ENCODE data around the gene COL6A5. TPM values are rescaled to one million over a fixed set of nuclear protein-coding genes. Genes with fewer than 3 reads are reported as not detected.

Gene COL6A5
- total RNA-seq, 4 donors from 2014 or later: not detected

- H3K27ac ChIP-seq (replicated peaks in 1 of 4): no peak overlapping the region
- H3K4me3 ChIP-seq: no peak overlapping the region
- 57% methylated on average over 3 of the region's 3 CpGs for WGBS
- H3K36me3 ChIP-seq: no peaks in the 10 kb centered on the region
- no peak for TF ChIP-seq EP300 (IDR thresholded peaks at IDR 0.05)
- TF ChIP-seq POLR2AphosphoS5 (IDR thresholded peaks at IDR 0.05): no peak
- TF ChIP-seq CTCF (IDR thresholded peaks at IDR 0.05): no peak
- no peak for TF ChIP-seq POLR2A (IDR thresholded peaks at IDR 0.05; ENCODE audit: low read depth)
- no peaks in the 10 kb centered on the region for H3K27me3 ChIP-seq
- H3K9me3 ChIP-seq: no peaks in the 10 kb centered on the region
- peaks cover 0 to 5% (median 0%) of the 10 kb centered on the region in 4 donors for H3K4me1 ChIP-seq
- intact Hi-C loops (cut with DNase I): no loop called here
- no peak for DNase-seq (ENCODE audit: extremely low spot score)
Observed at GRCh38 chr3:130384476-130385025, 39.1 kb downstream of the COL6A5 start.

- TF ChIP-seq POLR2AphosphoS5 (IDR thresholded peaks at IDR 0.05): no peak
- TF ChIP-seq EP300 (IDR thresholded peaks at IDR 0.05): no peak
- no peak for TF ChIP-seq CTCF (IDR thresholded peaks at IDR 0.05)
- TF ChIP-seq POLR2A (IDR thresholded peaks at IDR 0.05; ENCODE audit: low read depth): no peak
- H3K4me1 ChIP-seq: peaks cover 0 to 7% (median 0%) of the 10 kb centered on the region in 4 donors
- DNase-seq (ENCODE audit: extremely low spot score): peak; percentile 12
- no peak overlapping the region for H3K4me3 ChIP-seq
- H3K27me3 ChIP-seq: no peaks in the 10 kb centered on the region
- WGBS: 62% methylated on average over 2 of the region's 2 CpGs
- H3K9me3 ChIP-seq: no peaks in the 10 kb centered on the region
- no peaks in the 10 kb centered on the region for H3K36me3 ChIP-seq
- no peak overlapping the region for H3K27ac ChIP-seq (replicated peaks in 1 of 4)
- intact Hi-C loops (cut with DNase I): no loop called here
Observed at GRCh38 chr3:130386604-130387263, 41.3 kb downstream of the COL6A5 start.

GRCh38 chr3:130389743-130390478 lies 44.4 kb downstream of the COL6A5 start:
- WGBS: 49% methylated on average over 1 of the region's 1 CpG
- no peaks in the 10 kb centered on the region for H3K36me3 ChIP-seq
- no peaks in the 10 kb centered on the region for H3K27me3 ChIP-seq
- intact Hi-C loops (cut with DNase I): no loop called here
- no peak overlapping the region for H3K4me3 ChIP-seq
- no peak for DNase-seq (ENCODE audit: extremely low spot score)
- TF ChIP-seq EP300 (IDR thresholded peaks at IDR 0.05) (no peak), POLR2AphosphoS5 (IDR thresholded peaks at IDR 0.05) (no peak), POLR2A (IDR thresholded peaks at IDR 0.05; ENCODE audit: low read depth) (no peak), CTCF (IDR thresholded peaks at IDR 0.05) (no peak)
- H3K9me3 ChIP-seq: no peaks in the 10 kb centered on the region
- H3K4me1 ChIP-seq: peaks cover 0 to 7% (median 0%) of the 10 kb centered on the region in 4 donors
- no peak overlapping the region for H3K27ac ChIP-seq (replicated peaks in 1 of 4)

GRCh38 chr3:130392266-130392665 lies 46.8 kb downstream of the COL6A5 start:
- Histone ChIP-seq H3K4me1 (peaks cover 0 to 7% (median 0%) of the 10 kb centered on the region in 4 donors), H3K27ac (replicated peaks in 1 of 4) (no peak overlapping the region), H3K36me3 (no peaks in the 10 kb centered on the region), H3K4me3 (no peak overlapping the region), H3K27me3 (no peaks in the 10 kb centered on the region), H3K9me3 (no peaks in the 10 kb centered on the region)
- TF ChIP-seq CTCF (IDR thresholded peaks at IDR 0.05) (no peak), POLR2A (IDR thresholded peaks at IDR 0.05; ENCODE audit: low read depth) (no peak), EP300 (IDR thresholded peaks at IDR 0.05) (no peak), POLR2AphosphoS5 (IDR thresholded peaks at IDR 0.05) (no peak)
- DNase-seq (ENCODE audit: extremely low spot score): no peak
- intact Hi-C loops (cut with DNase I): no loop called here
- WGBS: 100% methylated on average over 1 of the region's 2 CpGs

Data from esophagus muscularis mucosa (tissue), 4 donors.